Liver (tissue), 9 donors: ENCODE data around the gene MATN4. TPM values are rescaled to one million over a fixed set of nuclear protein-coding genes. Genes with fewer than 3 reads are reported as not detected.
"Not testable (repeated sequence)": the region's sequence is repeated elsewhere in the genome, so short reads cannot be mapped to it uniquely, and the experiment has no call there.

Source experiments
- DNase-seq: peaks from one replicate; pipeline ENCODE4 v3.0.0-alpha.2; 2017; ENCODE audit warnings: low spot score
- H3K27ac ChIP-seq, 2 donors: one replicate each; pipeline ENCODE4 v1.7.0; 2013; ENCODE audit warnings: inconsistent platforms in 2 of 2, low read length in 2 of 2, control low read depth in 1 of 2, low read depth in 1 of 2, mild to moderate bottlenecking in 1 of 2
- H3K27me3 ChIP-seq, 4 donors: one replicate each; pipeline versions ENCODE4 v1.6.1 to v1.7.0; 2013; ENCODE audit warnings: low read length in 3 of 4, inconsistent platforms in 1 of 4, mild to moderate bottlenecking in 1 of 4, moderate library complexity in 1 of 4; ENCODE audit not compliant: control insufficient read depth in 4 of 4, insufficient read depth in 4 of 4
- H3K36me3 ChIP-seq, 4 donors: one replicate each; pipeline versions ENCODE4 v1.6.1 to v1.7.0; 2013; ENCODE audit warnings: low read length in 3 of 4, mild to moderate bottlenecking in 3 of 4, low read depth in 1 of 4, moderate library complexity in 1 of 4; ENCODE audit not compliant: control insufficient read depth in 4 of 4, insufficient read depth in 3 of 4
- H3K4me1 ChIP-seq, 4 donors: one replicate each; pipeline versions ENCODE4 v1.6.1 to v1.7.0; 2013; ENCODE audit warnings: low read length in 3 of 4, mild to moderate bottlenecking in 3 of 4, moderate library complexity in 1 of 4; ENCODE audit not compliant: control insufficient read depth in 4 of 4, insufficient read depth in 4 of 4
- H3K4me3 ChIP-seq, 3 donors: one replicate each; pipeline versions ENCODE4 v1.6.1 to v1.7.0; 2013; ENCODE audit warnings: low read length in 3 of 3, control low read depth in 1 of 3, low read depth in 1 of 3, mild to moderate bottlenecking in 1 of 3
- H3K9ac ChIP-seq, 2 donors: one replicate each; pipeline ENCODE4 v1.7.0; 2013; ENCODE audit warnings: low read length in 2 of 2, mild to moderate bottlenecking in 2 of 2, moderate library complexity in 2 of 2, control low read depth in 1 of 2, low read depth in 1 of 2
- H3K9me3 ChIP-seq, 4 donors: one replicate each; pipeline versions ENCODE4 v1.6.1 to v1.7.0; 2013; ENCODE audit warnings: low read length in 3 of 4; ENCODE audit not compliant: control insufficient read depth in 4 of 4
- ATF3 ChIP-seq: IDR thresholded peaks from 2 replicates; pipeline ENCODE4 v1.6.1; 2016; ENCODE audit warnings: antibody characterized with exemption
- EGR1 ChIP-seq, 2 donors: IDR thresholded peaks; 2 replicates each; pipeline ENCODE4 v1.6.1; 2016 to 2018; ENCODE audit warnings: antibody characterized with exemption in 2 of 2, low read depth in 2 of 2
- FOXA1 ChIP-seq: IDR thresholded peaks from 2 replicates; pipeline ENCODE4 v1.6.1; 2016; ENCODE audit warnings: antibody characterized with exemption
- FOXA2 ChIP-seq: IDR thresholded peaks from 2 replicates; pipeline ENCODE4 v1.6.1; 2016; ENCODE audit warnings: antibody characterized with exemption
- GABPA ChIP-seq, 2 donors: IDR thresholded peaks in 1 of 2; conservative IDR thresholded peaks in 1 of 2; 2 replicates each; pipeline ENCODE4 v1.6.1; 2016; ENCODE audit warnings: antibody characterized with exemption in 2 of 2, mild to moderate bottlenecking in 1 of 2, moderate library complexity in 1 of 2
- HNF4A ChIP-seq, 2 donors: conservative IDR thresholded peaks; 2 replicates each; pipeline ENCODE4 v1.6.1; 2016; ENCODE audit warnings: antibody characterized with exemption in 2 of 2, mild to moderate bottlenecking in 2 of 2
- NR2F2 ChIP-seq: IDR thresholded peaks from 2 replicates; pipeline ENCODE4 v1.6.1; 2016; ENCODE audit warnings: antibody characterized with exemption
- RAD21 ChIP-seq, 2 donors: IDR thresholded peaks; 2 replicates each; pipeline ENCODE4 v1.6.1; 2016; ENCODE audit warnings: antibody characterized with exemption in 2 of 2, mild to moderate bottlenecking in 2 of 2
- RXRA ChIP-seq, 2 donors: IDR thresholded peaks; 2 replicates each; pipeline ENCODE4 v1.6.1; 2017 to 2018; ENCODE audit warnings: antibody characterized with exemption in 2 of 2, mild to moderate bottlenecking in 1 of 2
- SP1 ChIP-seq: IDR thresholded peaks from 2 replicates; pipeline ENCODE4 v1.6.1; 2018; ENCODE audit warnings: antibody characterized with exemption, mild to moderate bottlenecking
- TAF1 ChIP-seq: conservative IDR thresholded peaks from 2 replicates; pipeline ENCODE4 v1.6.1; 2016; ENCODE audit warnings: antibody characterized with exemption, mild to moderate bottlenecking
- YY1 ChIP-seq: IDR thresholded peaks from 2 replicates; pipeline ENCODE4 v1.6.1; 2016; ENCODE audit warnings: antibody characterized with exemption, mild to moderate bottlenecking
- WGBS: extraction: QIAGEN DNeasy Blood & Tissue Kit; methylation state at CpG from one replicate; pipeline ENCODE4 v1.1.7; 2013; 5-methylcytosine and 5-hydroxymethylcytosine counted together
- polyA plus RNA-seq, 2 donors: library from polyadenylated mRNA; stranded (reverse) in 1 of 2; unstranded in 1 of 2; fragments of 200-250 nt in 1 of 2; fragments of >200 nt in 1 of 2; fragmentation: Nextera tagmentation in 1 of 2; extraction: Ambion mirVana in 1 of 2; gene quantifications; one replicate each; pipeline versions ENCODE4 v1.2.1 to v1.2.3, GENCODE V29; 2013 to 2015
- total RNA-seq, 2 donors: library from RNA; depleted of rRNA; stranded (reverse); fragments of >200 nt; gene quantifications; one replicate each; pipeline ENCODE4 v1.2.3, GENCODE V29; 2014
- TF ChIP-seq, protein P1 (sequence below): IDR thresholded peaks from 2 replicates; pipeline ENCODE4 v1.6.1; 2016; ENCODE audit warnings: antibody characterized with exemption
- TF ChIP-seq, protein P2 (sequence below): IDR thresholded peaks from 2 replicates; pipeline ENCODE4 v1.6.1; 2016; ENCODE audit warnings: antibody characterized with exemption
- TF ChIP-seq, protein P3 (sequence below): fragments of 150-350 bp; IDR thresholded peaks from 2 replicates; pipeline ENCODE4 v1.5.1; 2017; ENCODE audit warnings: improper control_type of control experiment, low read depth, low read length; ENCODE audit not compliant: missing input control
- TF ChIP-seq, protein P4 (sequence below): IDR thresholded peaks from 2 replicates; pipeline ENCODE4 v1.6.1; 2016; ENCODE audit warnings: antibody characterized with exemption, mild to moderate bottlenecking
- donor health status: healthy.
- donor health status: healthy.
- donor health status: healthy.
- donor health status: healthy.
- donor health status: healthy.

MATN4 gene
- total and polyA plus RNA-seq, 4 donors = 0.05 TPM; not detected in 3

DNA sequence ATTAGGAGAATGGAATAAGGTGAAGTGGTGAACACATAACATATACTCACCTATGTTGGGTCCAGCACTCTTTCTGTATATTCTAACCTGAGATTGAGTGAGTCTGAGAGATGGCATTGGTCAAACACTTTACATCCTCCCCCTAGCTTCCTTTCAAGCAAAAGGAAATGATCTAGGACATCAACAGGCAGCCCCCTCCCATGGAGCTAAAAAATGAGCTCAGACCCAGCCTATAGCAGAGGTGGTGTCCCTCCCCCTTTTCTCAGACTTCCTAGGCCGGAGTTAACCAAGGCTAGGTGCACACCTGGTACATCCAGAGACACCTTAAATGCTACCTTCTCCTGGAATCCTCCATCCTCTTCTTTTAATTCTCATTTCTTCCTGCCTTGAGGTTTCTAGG lies 45.6 kb upstream of the MATN4 start:
- no peaks in the 10 kb centered on the region for H3K36me3 ChIP-seq
- no peak for DNase-seq
- no peak overlapping the region for H3K4me3 ChIP-seq
- peaks cover 5 to 20% (median 13%) of the 10 kb centered on the region in 4 donors for H3K4me1 ChIP-seq
- no peaks in the 10 kb centered on the region for H3K27me3 ChIP-seq
- no peak overlapping the region for H3K9ac ChIP-seq
- TF ChIP-seq YY1 (no peak), EGR1 (IDR thresholded peaks at IDR 0.05; ENCODE audit: low read depth in 2 of 2) (no peak), SP1 (no peak), ATF3 (no peak), FOXA2 (no peak), RAD21 (IDR thresholded peaks at IDR 0.05) (no peak), TAF1 (no peak), HNF4A (conservative IDR thresholded peaks at IDR 0.05) (no peak), GABPA (IDR thresholded peaks at IDR 0.05 in 1 of 2, conservative IDR thresholded peaks at IDR 0.05 in 1 of 2) (no peak), NR2F2 (no peak)
- TF ChIP-seq, protein P1, sequence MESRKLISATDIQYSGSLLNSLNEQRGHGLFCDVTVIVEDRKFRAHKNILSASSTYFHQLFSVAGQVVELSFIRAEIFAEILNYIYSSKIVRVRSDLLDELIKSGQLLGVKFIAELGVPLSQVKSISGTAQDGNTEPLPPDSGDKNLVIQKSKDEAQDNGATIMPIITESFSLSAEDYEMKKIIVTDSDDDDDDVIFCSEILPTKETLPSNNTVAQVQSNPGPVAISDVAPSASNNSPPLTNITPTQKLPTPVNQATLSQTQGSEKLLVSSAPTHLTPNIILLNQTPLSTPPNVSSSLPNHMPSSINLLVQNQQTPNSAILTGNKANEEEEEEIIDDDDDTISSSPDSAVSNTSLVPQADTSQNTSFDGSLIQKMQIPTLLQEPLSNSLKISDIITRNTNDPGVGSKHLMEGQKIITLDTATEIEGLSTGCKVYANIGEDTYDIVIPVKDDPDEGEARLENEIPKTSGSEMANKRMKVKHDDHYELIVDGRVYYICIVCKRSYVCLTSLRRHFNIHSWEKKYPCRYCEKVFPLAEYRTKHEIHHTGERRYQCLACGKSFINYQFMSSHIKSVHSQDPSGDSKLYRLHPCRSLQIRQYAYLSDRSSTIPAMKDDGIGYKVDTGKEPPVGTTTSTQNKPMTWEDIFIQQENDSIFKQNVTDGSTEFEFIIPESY = no peak
- TF ChIP-seq, protein P2, sequence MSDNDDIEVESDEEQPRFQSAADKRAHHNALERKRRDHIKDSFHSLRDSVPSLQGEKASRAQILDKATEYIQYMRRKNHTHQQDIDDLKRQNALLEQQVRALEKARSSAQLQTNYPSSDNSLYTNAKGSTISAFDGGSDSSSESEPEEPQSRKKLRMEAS = no peak
- TF ChIP-seq, protein P3, sequence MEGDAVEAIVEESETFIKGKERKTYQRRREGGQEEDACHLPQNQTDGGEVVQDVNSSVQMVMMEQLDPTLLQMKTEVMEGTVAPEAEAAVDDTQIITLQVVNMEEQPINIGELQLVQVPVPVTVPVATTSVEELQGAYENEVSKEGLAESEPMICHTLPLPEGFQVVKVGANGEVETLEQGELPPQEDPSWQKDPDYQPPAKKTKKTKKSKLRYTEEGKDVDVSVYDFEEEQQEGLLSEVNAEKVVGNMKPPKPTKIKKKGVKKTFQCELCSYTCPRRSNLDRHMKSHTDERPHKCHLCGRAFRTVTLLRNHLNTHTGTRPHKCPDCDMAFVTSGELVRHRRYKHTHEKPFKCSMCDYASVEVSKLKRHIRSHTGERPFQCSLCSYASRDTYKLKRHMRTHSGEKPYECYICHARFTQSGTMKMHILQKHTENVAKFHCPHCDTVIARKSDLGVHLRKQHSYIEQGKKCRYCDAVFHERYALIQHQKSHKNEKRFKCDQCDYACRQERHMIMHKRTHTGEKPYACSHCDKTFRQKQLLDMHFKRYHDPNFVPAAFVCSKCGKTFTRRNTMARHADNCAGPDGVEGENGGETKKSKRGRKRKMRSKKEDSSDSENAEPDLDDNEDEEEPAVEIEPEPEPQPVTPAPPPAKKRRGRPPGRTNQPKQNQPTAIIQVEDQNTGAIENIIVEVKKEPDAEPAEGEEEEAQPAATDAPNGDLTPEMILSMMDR = no peak
- TF ChIP-seq, protein P4, sequence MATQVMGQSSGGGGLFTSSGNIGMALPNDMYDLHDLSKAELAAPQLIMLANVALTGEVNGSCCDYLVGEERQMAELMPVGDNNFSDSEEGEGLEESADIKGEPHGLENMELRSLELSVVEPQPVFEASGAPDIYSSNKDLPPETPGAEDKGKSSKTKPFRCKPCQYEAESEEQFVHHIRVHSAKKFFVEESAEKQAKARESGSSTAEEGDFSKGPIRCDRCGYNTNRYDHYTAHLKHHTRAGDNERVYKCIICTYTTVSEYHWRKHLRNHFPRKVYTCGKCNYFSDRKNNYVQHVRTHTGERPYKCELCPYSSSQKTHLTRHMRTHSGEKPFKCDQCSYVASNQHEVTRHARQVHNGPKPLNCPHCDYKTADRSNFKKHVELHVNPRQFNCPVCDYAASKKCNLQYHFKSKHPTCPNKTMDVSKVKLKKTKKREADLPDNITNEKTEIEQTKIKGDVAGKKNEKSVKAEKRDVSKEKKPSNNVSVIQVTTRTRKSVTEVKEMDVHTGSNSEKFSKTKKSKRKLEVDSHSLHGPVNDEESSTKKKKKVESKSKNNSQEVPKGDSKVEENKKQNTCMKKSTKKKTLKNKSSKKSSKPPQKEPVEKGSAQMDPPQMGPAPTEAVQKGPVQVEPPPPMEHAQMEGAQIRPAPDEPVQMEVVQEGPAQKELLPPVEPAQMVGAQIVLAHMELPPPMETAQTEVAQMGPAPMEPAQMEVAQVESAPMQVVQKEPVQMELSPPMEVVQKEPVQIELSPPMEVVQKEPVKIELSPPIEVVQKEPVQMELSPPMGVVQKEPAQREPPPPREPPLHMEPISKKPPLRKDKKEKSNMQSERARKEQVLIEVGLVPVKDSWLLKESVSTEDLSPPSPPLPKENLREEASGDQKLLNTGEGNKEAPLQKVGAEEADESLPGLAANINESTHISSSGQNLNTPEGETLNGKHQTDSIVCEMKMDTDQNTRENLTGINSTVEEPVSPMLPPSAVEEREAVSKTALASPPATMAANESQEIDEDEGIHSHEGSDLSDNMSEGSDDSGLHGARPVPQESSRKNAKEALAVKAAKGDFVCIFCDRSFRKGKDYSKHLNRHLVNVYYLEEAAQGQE = no peak
- H3K9me3 ChIP-seq = no peaks in the 10 kb centered on the region
- H3K27ac ChIP-seq = no peak overlapping the region
- WGBS = 97% methylated on average over 1 of the region's 1 CpG

- H3K27me3 ChIP-seq = no peaks in the 10 kb centered on the region
- 94% methylated on average over 3 of the region's 3 CpGs for WGBS
These were observed 44.6 kb upstream of the MATN4 start for GRCh38 chr20:45352729-45353128.

GRCh38 chr20:45350795-45351194 lies 42.7 kb upstream of the MATN4 start:
- H3K9me3 ChIP-seq, H3K27ac ChIP-seq, DNase-seq, H3K27me3 ChIP-seq, H3K4me3 ChIP-seq, H3K4me1 ChIP-seq, H3K36me3 ChIP-seq, H3K9ac ChIP-seq: not testable (repeated sequence)
- WGBS = 89% methylated on average over 10 of the region's 10 CpGs

More at GRCh38 chr20:45352729-45353128, 44.6 kb upstream of the MATN4 start:
- Histone ChIP-seq H3K36me3 (no peaks in the 10 kb centered on the region), H3K9ac (no peak overlapping the region), H3K4me3 (no peak overlapping the region), H3K9me3 (no peaks in the 10 kb centered on the region), H3K4me1 (peaks cover 5 to 10% (median 8%) of the 10 kb centered on the region in 4 donors), H3K27ac (no peak overlapping the region)
- TF ChIP-seq TAF1 (no peak), RXRA (IDR thresholded peaks at IDR 0.05) (no peak), NR2F2 (no peak), FOXA1 (no peak), GABPA (IDR thresholded peaks at IDR 0.05 in 1 of 2, conservative IDR thresholded peaks at IDR 0.05 in 1 of 2) (no peak)
- TF ChIP-seq, protein P3 = no peak
- no peak for DNase-seq
